ENCODE measurements around the gene UBE2N. TPM values are rescaled to one million over a fixed set of nuclear protein-coding genes. Genes with fewer than 3 reads are reported as not detected.

UBE2N gene
- total RNA-seq, 1 experiment from 2014 or later = 205 TPM

GRCh38 chr12:93375906-93376305, 65.8 kb downstream of the UBE2N start:
- peak overlapping the region; percentile 90; the same call in 1 of the 2 replicates for H3K4me2 ChIP-seq (ENCODE audit: low read length)
- no peaks in the 10 kb centered on the region for H3K9me3 ChIP-seq (ENCODE audit: low read length)
- DNase-seq (no peak), ATAC-seq (no peak)
- intact Hi-C loops (cut with micrococcal nuclease) = loop anchor here (2.0 to 10.0 kb wide), 5 partner anchors 49 to 284 kb away; no protein-coding TSS in a partner anchor
- no peaks in the 10 kb centered on the region for H3K9me2 ChIP-seq (replicated peaks; ENCODE audit: low read length)
- peaks cover 22% of the 10 kb centered on the region for H3K4me1 ChIP-seq (ENCODE audit: insufficient read depth, low read length)
- H3K27me3 ChIP-seq (ENCODE audit: low read length) = no peaks in the 10 kb centered on the region
- ChIA-PET POLR2A (ENCODE audit: unreplicated experiment) (no interaction called here), CTCF (interaction anchor here (0.6 kb wide), 1 partner anchor 361 kb away, joined by 6 read pairs; no protein-coding TSS in a partner anchor)
- H3K4me3 ChIP-seq (ENCODE audit: low read length) = no peak overlapping the region
- TF ChIP-seq EZH2phosphoT487 (IDR thresholded peaks at IDR 0.05; ENCODE audit: borderline replicate concordance, low read length) = no peak
- no peak for TF ChIP-seq CTCF (conservative IDR thresholded peaks at IDR 0.05; ENCODE audit: low read depth, low read length)
- TF ChIP-seq EZH2 (IDR thresholded peaks at IDR 0.05; ENCODE audit: low read length, unreplicated experiment) = no peak
- no peaks in the 10 kb centered on the region for H3F3A ChIP-seq (ENCODE audit: low read length, unreplicated experiment)
- H3K36me3 ChIP-seq (ENCODE audit: low read depth, low read length) = no peaks in the 10 kb centered on the region
- peaks cover 23% of the 10 kb centered on the region for H4K20me1 ChIP-seq (ENCODE audit: low read length)
- H3K79me2 ChIP-seq (ENCODE audit: low read length) = peaks cover 27% of the 10 kb centered on the region
- BruUV-seq (replicated peaks) = no TSS peak
- H3K27ac ChIP-seq (ENCODE audit: low read length) = no peak overlapping the region
- no peak overlapping the region for H2AFZ ChIP-seq (ENCODE audit: low read length)
- no peak overlapping the region for H3K9ac ChIP-seq (ENCODE audit: low read length)

GRCh38 chr12:93373961-93374656, 67.6 kb downstream of the UBE2N start:
- Histone ChIP-seq H3K79me2 (ENCODE audit: low read length) (peaks cover 9% of the 10 kb centered on the region), H3K27ac (ENCODE audit: low read length) (no peak overlapping the region), H3K4me1 (ENCODE audit: insufficient read depth, low read length) (peaks cover 12% of the 10 kb centered on the region), H3K4me2 (ENCODE audit: low read length) (no peak overlapping the region), H3K9ac (ENCODE audit: low read length) (no peak overlapping the region), H3K27me3 (ENCODE audit: low read length) (no peaks in the 10 kb centered on the region), H3K4me3 (ENCODE audit: low read length) (no peak overlapping the region), H4K20me1 (ENCODE audit: low read length) (0 out of 2 replicates have a peak, but pooled peaks cover 5% of the 10 kb centered on the region), H3K36me3 (ENCODE audit: low read depth, low read length) (no peaks in the 10 kb centered on the region), H3F3A (ENCODE audit: low read length, unreplicated experiment) (no peaks in the 10 kb centered on the region), H2AFZ (ENCODE audit: low read length) (no peak overlapping the region), H3K9me2 (replicated peaks; ENCODE audit: low read length) (no peaks in the 10 kb centered on the region), H3K9me3 (ENCODE audit: low read length) (no peaks in the 10 kb centered on the region)
- no TSS peak for BruUV-seq (replicated peaks)
- TF ChIP-seq CTCF (conservative IDR thresholded peaks at IDR 0.05; ENCODE audit: low read depth, low read length) (no peak), EZH2phosphoT487 (IDR thresholded peaks at IDR 0.05; ENCODE audit: borderline replicate concordance, low read length) (no peak), EZH2 (IDR thresholded peaks at IDR 0.05; ENCODE audit: low read length, unreplicated experiment) (no peak)
- intact Hi-C loops (cut with micrococcal nuclease) = loop anchor here (10.0 kb wide), 1 partner anchor 109 kb away; no protein-coding TSS in a partner anchor
- CTCF ChIA-PET = no interaction called here
- no peak for ATAC-seq
- no peak for DNase-seq
- POLR2A ChIA-PET (ENCODE audit: unreplicated experiment) = no interaction called here

GRCh38 chr12:93370947-93371346, 70.8 kb downstream of the UBE2N start:
- H3K9me2 ChIP-seq (replicated peaks; ENCODE audit: low read length) = no peaks in the 10 kb centered on the region
- no peak overlapping the region for H3K4me3 ChIP-seq (ENCODE audit: low read length)
- no peak for TF ChIP-seq EZH2phosphoT487 (IDR thresholded peaks at IDR 0.05; ENCODE audit: borderline replicate concordance, low read length)
- TF ChIP-seq EZH2 (IDR thresholded peaks at IDR 0.05; ENCODE audit: low read length, unreplicated experiment) = no peak
- no peak for TF ChIP-seq CTCF (conservative IDR thresholded peaks at IDR 0.05; ENCODE audit: low read depth, low read length)
- CTCF ChIA-PET = no interaction called here
- no peaks in the 10 kb centered on the region for H3K79me2 ChIP-seq (ENCODE audit: low read length)
- BruUV-seq (replicated peaks) = no TSS peak
- no peaks in the 10 kb centered on the region for H3K9me3 ChIP-seq (ENCODE audit: low read length)
- ATAC-seq (no peak), DNase-seq (no peak)
- no peak overlapping the region for H2AFZ ChIP-seq (ENCODE audit: low read length)
- H4K20me1 ChIP-seq (ENCODE audit: low read length) = no peaks in the 10 kb centered on the region
- intact Hi-C loops (cut with micrococcal nuclease) = loop anchor here (10.0 kb wide), 1 partner anchor 106 kb away; no protein-coding TSS in a partner anchor
- H3K27ac ChIP-seq (ENCODE audit: low read length) = no peak overlapping the region
- no peaks in the 10 kb centered on the region for H3K27me3 ChIP-seq (ENCODE audit: low read length)
- no peaks in the 10 kb centered on the region for H3F3A ChIP-seq (ENCODE audit: low read length, unreplicated experiment)
- POLR2A ChIA-PET (ENCODE audit: unreplicated experiment) = no interaction called here
- H3K36me3 ChIP-seq (ENCODE audit: low read depth, low read length) = no peaks in the 10 kb centered on the region
- no peak overlapping the region for H3K4me2 ChIP-seq (ENCODE audit: low read length)
- no peaks in the 10 kb centered on the region for H3K4me1 ChIP-seq (ENCODE audit: insufficient read depth, low read length)
- no peak overlapping the region for H3K9ac ChIP-seq (ENCODE audit: low read length)

Measured in PC-3 (cell line).